GM12874 (cell line): Measurements from ENCODE around the gene PARVA.

Experiments
- CTCF ChIP-seq: IDR thresholded peaks from 2 replicates; pipeline ENCODE4 v1.5.1; 2011; ENCODE audit warnings: low read depth, mild to moderate bottlenecking, control low read depth, low read length, moderate library complexity; ENCODE audit not compliant: insufficient read depth

The PARVA gene

GRCh38 chr11:12420040-12420439, 42.7 kb downstream of the PARVA start:
- no peak for TF ChIP-seq CTCF

GRCh38 chr11:12420706-12421105, 43.3 kb downstream of the PARVA start:
- no peak for TF ChIP-seq CTCF

- no peak for TF ChIP-seq CTCF
Observed at GRCh38 chr11:12421386-12421785, 44.0 kb downstream of the PARVA start.

GRCh38 chr11:12426176-12426575, 48.8 kb downstream of the PARVA start:
- TF ChIP-seq CTCF, result no peak

- TF ChIP-seq CTCF, result no peak
Observed at GRCh38 chr11:12429155-12429554, 51.8 kb downstream of the PARVA start.

- TF ChIP-seq CTCF, result no peak
Observed at GRCh38 chr11:12430351-12430750, 53.0 kb downstream of the PARVA start.

- TF ChIP-seq CTCF, result no peak
Observed at GRCh38 chr11:12430954-12431595, 53.7 kb downstream of the PARVA start.
